ENCODE measurements around the gene TSPAN13.

TSPAN13 gene

GRCh38 chr7:16803881-16804673 lies 50.5 kb downstream of the TSPAN13 start:
- H3K4me1 Mint-ChIP-seq, result no peaks in the 10 kb centered on the region
- ATAC-seq (no peak), DNase-seq (no peak)
- H3K27ac Mint-ChIP-seq, result no peak overlapping the region
- H3K36me3 Mint-ChIP-seq (ENCODE audit: low read depth), result no peaks in the 10 kb centered on the region
- H3K4me3 Mint-ChIP-seq, result no peak overlapping the region
- H3K27me3 Mint-ChIP-seq, result peaks cover 11% of the 10 kb centered on the region
- no peaks in the 10 kb centered on the region for H3K9me3 Mint-ChIP-seq

GRCh38 chr7:16804674-16805439 lies 51.3 kb downstream of the TSPAN13 start, which contains the start of gene AGR2:
Gene AGR2 (minus strand): TSS chr7:16804999. CDS start chr7:16801796, 3,203 bp downstream.
- no peaks in the 10 kb centered on the region for H3K36me3 Mint-ChIP-seq (ENCODE audit: low read depth)
- no peaks in the 10 kb centered on the region for H3K9me3 Mint-ChIP-seq
- H3K4me1 Mint-ChIP-seq, result no peaks in the 10 kb centered on the region
- H3K27me3 Mint-ChIP-seq, result peaks cover 11% of the 10 kb centered on the region
- no peak for DNase-seq
- H3K4me3 Mint-ChIP-seq, result no peak within 1 kb of the TSS
- no peak for ATAC-seq
- no peak within 1 kb of the TSS for H3K27ac Mint-ChIP-seq

GRCh38 chr7:16805441-16805840 lies 51.9 kb downstream of the TSPAN13 start:
- no peak overlapping the region for H3K4me3 Mint-ChIP-seq
- H3K4me1 Mint-ChIP-seq, result no peaks in the 10 kb centered on the region

GRCh38 chr7:16810112-16810511 lies 56.6 kb downstream of the TSPAN13 start:
- H3K27me3 Mint-ChIP-seq, result peaks cover 4% of the 10 kb centered on the region
- DNase-seq (no peak), ATAC-seq (no peak)
- H3K9me3 Mint-ChIP-seq, result no peaks in the 10 kb centered on the region
- no peaks in the 10 kb centered on the region for H3K36me3 Mint-ChIP-seq (ENCODE audit: low read depth)
- no peaks in the 10 kb centered on the region for H3K4me1 Mint-ChIP-seq
- no peak overlapping the region for H3K4me3 Mint-ChIP-seq
- H3K27ac Mint-ChIP-seq, result no peak overlapping the region

More at GRCh38 chr7:16805441-16805840, 51.9 kb downstream of the TSPAN13 start:
- no peak overlapping the region for H3K27ac Mint-ChIP-seq
- DNase-seq (no peak), ATAC-seq (no peak)
- H3K36me3 Mint-ChIP-seq (ENCODE audit: low read depth), result no peaks in the 10 kb centered on the region
- peaks cover 11% of the 10 kb centered on the region for H3K27me3 Mint-ChIP-seq
- H3K9me3 Mint-ChIP-seq, result no peaks in the 10 kb centered on the region

- Mint-ChIP-seq H3K9me3 (no peaks in the 10 kb centered on the region), H3K4me1 (no peaks in the 10 kb centered on the region), H3K27me3 (peaks cover 1% of the 10 kb centered on the region), H3K4me3 (no peak overlapping the region), H3K36me3 (ENCODE audit: low read depth) (no peaks in the 10 kb centered on the region), H3K27ac (no peak overlapping the region)
- ATAC-seq (no peak), DNase-seq (no peak)
Measured at GRCh38 chr7:16810573-16810972, 57.0 kb downstream of the TSPAN13 start.

- H3K4me1 Mint-ChIP-seq, result no peaks in the 10 kb centered on the region
- H3K27ac Mint-ChIP-seq, result no peak overlapping the region
- no peaks in the 10 kb centered on the region for H3K36me3 Mint-ChIP-seq (ENCODE audit: low read depth)
- H3K27me3 Mint-ChIP-seq, result no peaks in the 10 kb centered on the region
- H3K9me3 Mint-ChIP-seq, result no peaks in the 10 kb centered on the region
- H3K4me3 Mint-ChIP-seq, result no peak overlapping the region
- no peak for DNase-seq
- ATAC-seq, result no peak
Measured at GRCh38 chr7:16811551-16811950, 58.0 kb downstream of the TSPAN13 start.

GRCh38 chr7:16812542-16813231 lies 59.1 kb downstream of the TSPAN13 start:
- Mint-ChIP-seq H3K36me3 (ENCODE audit: low read depth) (no peaks in the 10 kb centered on the region), H3K27ac (no peak overlapping the region)

GRCh38 chr7:16813232-16813616 lies 59.7 kb downstream of the TSPAN13 start:
- Mint-ChIP-seq H3K9me3 (no peaks in the 10 kb centered on the region), H3K27me3 (no peaks in the 10 kb centered on the region), H3K27ac (no peak overlapping the region), H3K36me3 (ENCODE audit: low read depth) (no peaks in the 10 kb centered on the region), H3K4me3 (no peak overlapping the region), H3K4me1 (peaks cover 2% of the 10 kb centered on the region)
- ATAC-seq (no peak), DNase-seq (no peak)

More at GRCh38 chr7:16812542-16813231, 59.1 kb downstream of the TSPAN13 start:
- Mint-ChIP-seq H3K27me3 (no peaks in the 10 kb centered on the region), H3K4me1 (peaks cover under 1% of the 10 kb centered on the region), H3K9me3 (no peaks in the 10 kb centered on the region), H3K4me3 (no peak overlapping the region)
- no peak for DNase-seq
- no peak for ATAC-seq

- peaks cover 3% of the 10 kb centered on the region for H3K9me3 Mint-ChIP-seq
- no peak for DNase-seq
- no peaks in the 10 kb centered on the region for H3K36me3 Mint-ChIP-seq (ENCODE audit: low read depth)
- H3K4me1 Mint-ChIP-seq, result peaks cover 2% of the 10 kb centered on the region
- peaks cover 2% of the 10 kb centered on the region for H3K27me3 Mint-ChIP-seq
- H3K27ac Mint-ChIP-seq, result no peak overlapping the region
- ATAC-seq, result no peak
- no peak overlapping the region for H3K4me3 Mint-ChIP-seq
Measured at GRCh38 chr7:16815001-16815400, 61.4 kb downstream of the TSPAN13 start.

- Mint-ChIP-seq H3K27ac (no peak overlapping the region), H3K27me3 (peaks cover 2% of the 10 kb centered on the region), H3K4me3 (no peak overlapping the region), H3K36me3 (ENCODE audit: low read depth) (no peaks in the 10 kb centered on the region), H3K9me3 (peaks cover 3% of the 10 kb centered on the region), H3K4me1 (peaks cover 2% of the 10 kb centered on the region)
- ATAC-seq, result no peak
- no peak for DNase-seq
Measured at GRCh38 chr7:16816824-16817223, 63.3 kb downstream of the TSPAN13 start.

- Mint-ChIP-seq H3K27me3 (peaks cover 2% of the 10 kb centered on the region), H3K27ac (no peak overlapping the region)
Measured at GRCh38 chr7:16817536-16817935, 64.0 kb downstream of the TSPAN13 start.

GRCh38 chr7:16818732-16819131 lies 65.2 kb downstream of the TSPAN13 start:
- Mint-ChIP-seq H3K36me3 (ENCODE audit: low read depth) (no peaks in the 10 kb centered on the region), H3K27ac (no peak overlapping the region), H3K27me3 (peaks cover 2% of the 10 kb centered on the region), H3K4me1 (peaks cover 2% of the 10 kb centered on the region), H3K9me3 (peaks cover 3% of the 10 kb centered on the region), H3K4me3 (no peak overlapping the region)
- ATAC-seq (no peak), DNase-seq (no peak)

More at GRCh38 chr7:16817536-16817935, 64.0 kb downstream of the TSPAN13 start:
- Mint-ChIP-seq H3K9me3 (peaks cover 3% of the 10 kb centered on the region), H3K4me3 (no peak overlapping the region), H3K4me1 (peaks cover 2% of the 10 kb centered on the region), H3K36me3 (ENCODE audit: low read depth) (no peaks in the 10 kb centered on the region)
- ATAC-seq (no peak), DNase-seq (no peak)

- peaks cover 3% of the 10 kb centered on the region for H3K9me3 Mint-ChIP-seq
- peaks cover 2% of the 10 kb centered on the region for H3K4me1 Mint-ChIP-seq
- no peak for ATAC-seq
- no peak overlapping the region for H3K27ac Mint-ChIP-seq
- H3K36me3 Mint-ChIP-seq (ENCODE audit: low read depth), result no peaks in the 10 kb centered on the region
- no peak overlapping the region for H3K4me3 Mint-ChIP-seq
- DNase-seq, result no peak
- peaks cover 2% of the 10 kb centered on the region for H3K27me3 Mint-ChIP-seq
Measured at GRCh38 chr7:16822029-16822428, 68.5 kb downstream of the TSPAN13 start.

GRCh38 chr7:16826060-16826459 lies 72.5 kb downstream of the TSPAN13 start:
- H3K9me3 Mint-ChIP-seq, result peaks cover 9% of the 10 kb centered on the region
- H3K4me3 Mint-ChIP-seq, result no peak overlapping the region
- no peaks in the 10 kb centered on the region for H3K36me3 Mint-ChIP-seq (ENCODE audit: low read depth)
- DNase-seq (no peak), ATAC-seq (no peak)
- H3K27me3 Mint-ChIP-seq, result peaks cover 3% of the 10 kb centered on the region
- no peak overlapping the region for H3K27ac Mint-ChIP-seq
- H3K4me1 Mint-ChIP-seq, result no peaks in the 10 kb centered on the region

All from activated naive CD8-positive, alpha-beta T cell treated with anti-CD3 and anti-CD28 coated beads, Interleukin-2, amount 50 U/mL, for 24 hours (primary cell).